WTC11 (cell line): ENCODE results near the gene NRXN3. TPM values are rescaled to one million over a fixed set of nuclear protein-coding genes. Genes with fewer than 3 reads are reported as not detected.

Experiments
- ATAC-seq: fragments of 200-7000 bp; cut with Tn5 transposase; 2 replicates; pipeline ENCODE4 v1.10.0; 2021; ENCODE audit warnings: mild to moderate bottlenecking, moderate library complexity
- CTCF ChIA-PET: fragments of 300-600 bp; sonication (Branson Sonifier 250); formaldehyde crosslinking; loops from one replicate; lab custom pipeline; 2021; ENCODE audit warnings: antibody characterized with exemption; lab: Charles Lee
- POLR2A ChIA-PET: fragments of 350-600 bp; sonication (Branson Sonifier 250); formaldehyde crosslinking; loops from one replicate; lab custom pipeline; 2021; ENCODE audit warnings: antibody characterized with exemption; lab: Charles Lee
- DNase-seq: peaks from one replicate; pipeline ENCODE4 v3.0.0; 2021; ENCODE audit warnings: low spot score
- H3K27ac Mint-ChIP-seq: 2 replicates; pipeline ENCODE4 v1.8.0; 2021; ENCODE audit warnings: mixed read lengths
- H3K27me3 Mint-ChIP-seq: 2 replicates; pipeline ENCODE4 v1.8.0; 2021; ENCODE audit warnings: low read depth, mild to moderate bottlenecking, moderate library complexity, mixed read lengths
- H3K36me3 Mint-ChIP-seq: 2 replicates; pipeline ENCODE4 v1.8.0; 2021; ENCODE audit warnings: mixed read lengths
- H3K4me1 Mint-ChIP-seq: 2 replicates; pipeline ENCODE4 v1.8.0; 2022; ENCODE audit warnings: mixed read lengths
- H3K4me3 Mint-ChIP-seq: 2 replicates; pipeline ENCODE4 v1.8.0; 2021; ENCODE audit warnings: mild to moderate bottlenecking, moderate library complexity, mixed read lengths
- H3K9me3 Mint-ChIP-seq: 2 replicates; pipeline ENCODE4 v1.8.0; 2021; ENCODE audit warnings: mixed read lengths
- ESRRA ChIP-seq: sonication (generic); formaldehyde crosslinking; IDR thresholded peaks from 2 replicates; pipeline ENCODE4 v1.8.1; 2022; ENCODE audit warnings: mild to moderate bottlenecking, missing genetic modification reagents, borderline replicate concordance
- ETV6 ChIP-seq: sonication (generic); formaldehyde crosslinking; IDR thresholded peaks from 2 replicates; pipeline ENCODE4 v1.8.1; 2022; ENCODE audit warnings: mild to moderate bottlenecking, missing genetic modification reagents
- GABPB1 ChIP-seq: sonication (generic); formaldehyde crosslinking; IDR thresholded peaks from 2 replicates; pipeline ENCODE4 v1.8.1; 2023; ENCODE audit warnings: mild to moderate bottlenecking, missing genetic modification reagents
- GTF2I ChIP-seq: fragments of 250-450 bp; sonication (Bioruptor Pico); conservative IDR thresholded peaks from 2 replicates; pipeline ENCODE4 v1.4.0; 2021; ENCODE audit warnings: mild to moderate bottlenecking
- JUN ChIP-seq: sonication (generic); formaldehyde crosslinking; IDR thresholded peaks from 2 replicates; pipeline ENCODE4 v1.8.0; 2023; ENCODE audit warnings: mild to moderate bottlenecking, missing genetic modification reagents
- KAT7 ChIP-seq: sonication (generic); formaldehyde crosslinking; IDR thresholded peaks from 2 replicates; pipeline ENCODE4 v1.8.1; 2023; ENCODE audit warnings: missing genetic modification reagents, mild to moderate bottlenecking, borderline replicate concordance
- SP1 ChIP-seq: sonication (generic); formaldehyde crosslinking; conservative IDR thresholded peaks from 2 replicates; pipeline ENCODE4 v1.8.1; 2022; ENCODE audit warnings: missing genetic modification reagents
- TCF7 ChIP-seq: sonication (generic); formaldehyde crosslinking; IDR thresholded peaks from 2 replicates; pipeline ENCODE4 v1.8.0; 2022; ENCODE audit warnings: mild to moderate bottlenecking, low read depth, missing genetic modification reagents, moderate library complexity
- ZNF219 ChIP-seq: sonication (generic); formaldehyde crosslinking; IDR thresholded peaks from 2 replicates; pipeline ENCODE4 v1.8.0; 2023; ENCODE audit warnings: missing genetic modification reagents, mild to moderate bottlenecking, borderline replicate concordance
- ZNF416 ChIP-seq: fragments of 250-450 bp; sonication (Bioruptor Pico); IDR thresholded peaks from 2 replicates; pipeline ENCODE4 v1.9.0; 2021; ENCODE audit warnings: mild to moderate bottlenecking, inconsistent platforms
- ZNF423 ChIP-seq: fragments of 250-450 bp; sonication (Bioruptor Pico); IDR thresholded peaks from 2 replicates; pipeline ENCODE4 v2.1.2; 2022; ENCODE audit warnings: mild to moderate bottlenecking, moderate library complexity
- total RNA-seq: library from RNA; stranded (reverse); gene quantifications from 3 replicates; pipeline ENCODE4 v1.2.3, GENCODE V29; 2021
- TF ChIP-seq, protein P1 (sequence below): sonication (generic); formaldehyde crosslinking; IDR thresholded peaks from 2 replicates; pipeline ENCODE4 v1.8.0; 2023; ENCODE audit warnings: missing genetic modification reagents, mild to moderate bottlenecking, borderline replicate concordance
- TF ChIP-seq, protein P2 (sequence below): sonication (generic); formaldehyde crosslinking; IDR thresholded peaks from 2 replicates; pipeline ENCODE4 v1.8.1; 2023; ENCODE audit warnings: mild to moderate bottlenecking, missing genetic modification reagents
- TF ChIP-seq, protein P3 (sequence below): sonication (generic); formaldehyde crosslinking; IDR thresholded peaks from 2 replicates; pipeline ENCODE4 v1.8.0; 2022; ENCODE audit warnings: mild to moderate bottlenecking, missing genetic modification reagents
- TF ChIP-seq, protein P4 (sequence below): fragments of 250-450 bp; sonication (Bioruptor Pico); conservative IDR thresholded peaks from 2 replicates; pipeline ENCODE4 v1.9.0; 2021; ENCODE audit warnings: mild to moderate bottlenecking
- TF ChIP-seq, protein P5 (sequence below): fragments of 250-450 bp; sonication (Bioruptor Pico); IDR thresholded peaks from 2 replicates; pipeline ENCODE4 v2.1.2; 2022; ENCODE audit warnings: mild to moderate bottlenecking, moderate library complexity

NRXN3 gene
- total RNA-seq, 1 experiment from 2014 or later: 3.0 TPM

DNA sequence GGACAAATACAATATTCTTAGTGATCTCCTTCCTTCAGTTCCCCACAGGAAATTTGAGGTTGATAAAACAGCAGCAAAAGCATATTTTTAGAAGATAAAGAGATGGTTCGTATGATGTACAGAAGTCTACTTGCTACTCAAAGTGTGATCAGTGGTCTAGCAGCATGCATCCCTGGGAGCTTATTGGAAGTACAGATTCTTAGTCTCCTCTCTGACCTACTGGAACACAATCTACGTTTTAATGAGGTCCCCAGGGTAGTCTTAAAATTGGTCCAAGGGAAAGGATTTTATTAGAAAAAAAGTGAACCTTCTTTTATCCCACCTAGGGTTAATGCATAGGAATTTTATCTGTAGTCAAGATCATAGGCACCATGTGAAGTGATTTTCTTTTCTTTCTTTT, 703.4 kb downstream of the NRXN3 start:
- no peak for TF ChIP-seq TCF7 (CRISPR knock-in tag)
- TF ChIP-seq, protein P1, sequence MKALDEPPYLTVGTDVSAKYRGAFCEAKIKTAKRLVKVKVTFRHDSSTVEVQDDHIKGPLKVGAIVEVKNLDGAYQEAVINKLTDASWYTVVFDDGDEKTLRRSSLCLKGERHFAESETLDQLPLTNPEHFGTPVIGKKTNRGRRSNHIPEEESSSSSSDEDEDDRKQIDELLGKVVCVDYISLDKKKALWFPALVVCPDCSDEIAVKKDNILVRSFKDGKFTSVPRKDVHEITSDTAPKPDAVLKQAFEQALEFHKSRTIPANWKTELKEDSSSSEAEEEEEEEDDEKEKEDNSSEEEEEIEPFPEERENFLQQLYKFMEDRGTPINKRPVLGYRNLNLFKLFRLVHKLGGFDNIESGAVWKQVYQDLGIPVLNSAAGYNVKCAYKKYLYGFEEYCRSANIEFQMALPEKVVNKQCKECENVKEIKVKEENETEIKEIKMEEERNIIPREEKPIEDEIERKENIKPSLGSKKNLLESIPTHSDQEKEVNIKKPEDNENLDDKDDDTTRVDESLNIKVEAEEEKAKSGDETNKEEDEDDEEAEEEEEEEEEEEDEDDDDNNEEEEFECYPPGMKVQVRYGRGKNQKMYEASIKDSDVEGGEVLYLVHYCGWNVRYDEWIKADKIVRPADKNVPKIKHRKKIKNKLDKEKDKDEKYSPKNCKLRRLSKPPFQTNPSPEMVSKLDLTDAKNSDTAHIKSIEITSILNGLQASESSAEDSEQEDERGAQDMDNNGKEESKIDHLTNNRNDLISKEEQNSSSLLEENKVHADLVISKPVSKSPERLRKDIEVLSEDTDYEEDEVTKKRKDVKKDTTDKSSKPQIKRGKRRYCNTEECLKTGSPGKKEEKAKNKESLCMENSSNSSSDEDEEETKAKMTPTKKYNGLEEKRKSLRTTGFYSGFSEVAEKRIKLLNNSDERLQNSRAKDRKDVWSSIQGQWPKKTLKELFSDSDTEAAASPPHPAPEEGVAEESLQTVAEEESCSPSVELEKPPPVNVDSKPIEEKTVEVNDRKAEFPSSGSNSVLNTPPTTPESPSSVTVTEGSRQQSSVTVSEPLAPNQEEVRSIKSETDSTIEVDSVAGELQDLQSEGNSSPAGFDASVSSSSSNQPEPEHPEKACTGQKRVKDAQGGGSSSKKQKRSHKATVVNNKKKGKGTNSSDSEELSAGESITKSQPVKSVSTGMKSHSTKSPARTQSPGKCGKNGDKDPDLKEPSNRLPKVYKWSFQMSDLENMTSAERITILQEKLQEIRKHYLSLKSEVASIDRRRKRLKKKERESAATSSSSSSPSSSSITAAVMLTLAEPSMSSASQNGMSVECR (CRISPR knock-in tag): no peak
- TF ChIP-seq ZNF219 (CRISPR knock-in tag): no peak
- TF ChIP-seq, protein P2, sequence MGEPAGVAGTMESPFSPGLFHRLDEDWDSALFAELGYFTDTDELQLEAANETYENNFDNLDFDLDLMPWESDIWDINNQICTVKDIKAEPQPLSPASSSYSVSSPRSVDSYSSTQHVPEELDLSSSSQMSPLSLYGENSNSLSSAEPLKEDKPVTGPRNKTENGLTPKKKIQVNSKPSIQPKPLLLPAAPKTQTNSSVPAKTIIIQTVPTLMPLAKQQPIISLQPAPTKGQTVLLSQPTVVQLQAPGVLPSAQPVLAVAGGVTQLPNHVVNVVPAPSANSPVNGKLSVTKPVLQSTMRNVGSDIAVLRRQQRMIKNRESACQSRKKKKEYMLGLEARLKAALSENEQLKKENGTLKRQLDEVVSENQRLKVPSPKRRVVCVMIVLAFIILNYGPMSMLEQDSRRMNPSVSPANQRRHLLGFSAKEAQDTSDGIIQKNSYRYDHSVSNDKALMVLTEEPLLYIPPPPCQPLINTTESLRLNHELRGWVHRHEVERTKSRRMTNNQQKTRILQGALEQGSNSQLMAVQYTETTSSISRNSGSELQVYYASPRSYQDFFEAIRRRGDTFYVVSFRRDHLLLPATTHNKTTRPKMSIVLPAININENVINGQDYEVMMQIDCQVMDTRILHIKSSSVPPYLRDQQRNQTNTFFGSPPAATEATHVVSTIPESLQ (CRISPR knock-in tag): no peak
- TF ChIP-seq, protein P3, sequence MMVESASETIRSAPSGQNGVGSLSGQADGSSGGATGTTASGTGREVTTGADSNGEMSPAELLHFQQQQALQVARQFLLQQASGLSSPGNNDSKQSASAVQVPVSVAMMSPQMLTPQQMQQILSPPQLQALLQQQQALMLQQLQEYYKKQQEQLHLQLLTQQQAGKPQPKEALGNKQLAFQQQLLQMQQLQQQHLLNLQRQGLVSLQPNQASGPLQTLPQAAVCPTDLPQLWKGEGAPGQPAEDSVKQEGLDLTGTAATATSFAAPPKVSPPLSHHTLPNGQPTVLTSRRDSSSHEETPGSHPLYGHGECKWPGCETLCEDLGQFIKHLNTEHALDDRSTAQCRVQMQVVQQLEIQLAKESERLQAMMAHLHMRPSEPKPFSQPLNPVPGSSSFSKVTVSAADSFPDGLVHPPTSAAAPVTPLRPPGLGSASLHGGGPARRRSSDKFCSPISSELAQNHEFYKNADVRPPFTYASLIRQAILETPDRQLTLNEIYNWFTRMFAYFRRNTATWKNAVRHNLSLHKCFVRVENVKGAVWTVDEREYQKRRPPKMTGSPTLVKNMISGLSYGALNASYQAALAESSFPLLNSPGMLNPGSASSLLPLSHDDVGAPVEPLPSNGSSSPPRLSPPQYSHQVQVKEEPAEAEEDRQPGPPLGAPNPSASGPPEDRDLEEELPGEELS (CRISPR knock-in tag): no peak
- no peak for TF ChIP-seq JUN (CRISPR knock-in tag)
- TF ChIP-seq SP1 (CRISPR knock-in tag): no peak
- TF ChIP-seq KAT7 (CRISPR knock-in tag): no peak
- no peak for TF ChIP-seq GTF2I
- TF ChIP-seq, protein P4, sequence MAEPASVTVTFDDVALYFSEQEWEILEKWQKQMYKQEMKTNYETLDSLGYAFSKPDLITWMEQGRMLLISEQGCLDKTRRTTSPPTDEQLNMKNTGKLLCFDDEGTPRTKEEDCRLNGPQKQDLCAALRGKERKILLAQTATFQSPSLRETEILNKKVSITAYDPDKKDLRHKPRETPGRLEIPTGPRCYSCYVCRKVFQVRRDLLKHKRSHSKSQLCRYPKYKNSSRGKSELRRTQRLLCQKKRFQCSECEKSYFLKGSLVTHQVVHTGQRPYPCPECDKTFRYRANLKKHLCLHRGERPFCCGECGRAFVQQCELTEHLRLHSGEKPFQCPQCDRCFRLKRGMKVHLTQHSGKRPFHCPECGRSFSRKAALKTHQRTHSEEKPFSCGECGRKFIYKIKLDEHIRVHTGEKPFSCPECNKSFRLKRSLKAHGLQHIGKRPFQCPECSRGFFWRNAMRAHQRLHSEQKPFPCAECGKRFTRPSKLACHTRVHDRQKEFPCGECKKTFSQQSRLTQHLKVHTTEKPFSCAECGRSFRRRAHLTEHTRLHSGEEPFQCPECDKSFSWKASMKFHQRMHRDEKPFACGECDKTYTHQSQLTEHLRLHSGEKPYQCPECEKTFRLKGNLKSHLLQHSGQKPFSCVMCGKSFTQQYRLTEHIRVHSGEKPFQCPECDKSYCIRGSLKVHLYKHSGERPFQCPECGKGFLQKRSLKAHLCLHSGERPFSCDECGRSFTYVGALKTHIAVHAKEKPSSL (CRISPR knock-in tag): no peak
- no peak for TF ChIP-seq ESRRA
- TF ChIP-seq, protein P5, sequence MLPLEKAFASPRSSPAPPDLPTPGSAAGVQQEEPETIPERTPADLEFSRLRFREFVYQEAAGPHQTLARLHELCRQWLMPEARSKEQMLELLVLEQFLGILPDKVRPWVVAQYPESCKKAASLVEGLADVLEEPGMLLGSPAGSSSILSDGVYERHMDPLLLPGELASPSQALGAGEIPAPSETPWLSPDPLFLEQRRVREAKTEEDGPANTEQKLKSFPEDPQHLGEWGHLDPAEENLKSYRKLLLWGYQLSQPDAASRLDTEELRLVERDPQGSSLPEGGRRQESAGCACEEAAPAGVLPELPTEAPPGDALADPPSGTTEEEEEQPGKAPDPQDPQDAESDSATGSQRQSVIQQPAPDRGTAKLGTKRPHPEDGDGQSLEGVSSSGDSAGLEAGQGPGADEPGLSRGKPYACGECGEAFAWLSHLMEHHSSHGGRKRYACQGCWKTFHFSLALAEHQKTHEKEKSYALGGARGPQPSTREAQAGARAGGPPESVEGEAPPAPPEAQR (CRISPR knock-in tag): no peak
- TF ChIP-seq ZNF416: no peak
- TF ChIP-seq ETV6: no peak
- no peak for TF ChIP-seq ZNF423 (CRISPR knock-in tag)
- no peak for TF ChIP-seq GABPB1 (CRISPR knock-in tag)
- ATAC-seq: no peak
- Mint-ChIP-seq H3K4me1 (peaks cover 29% of the 10 kb centered on the region), H3K36me3 (no peaks in the 10 kb centered on the region), H3K27ac (no peak overlapping the region), H3K4me3 (no peak overlapping the region), H3K9me3 (no peaks in the 10 kb centered on the region), H3K27me3 (no peaks in the 10 kb centered on the region)
- ChIA-PET CTCF (no interaction called here), POLR2A (no interaction called here)
- DNase-seq: no peak
